Neural progenitor cell (in vitro differentiated cells): ENCODE data around the gene MMS19. TPM values are rescaled to one million over a fixed set of nuclear protein-coding genes. Genes with fewer than 3 reads are reported as not detected.

Experiments used
- DNase-seq: peaks from one replicate; pipeline ENCODE4 v3.0.0-alpha.2; 2016; ENCODE audit warnings: low spot score
- H2AFZ ChIP-seq: fragments of 200-600 bp; sonication (generic); replicated peaks from 2 replicates; pipeline ENCODE4 v1.6.1; 2016; ENCODE audit warnings: antibody characterized with exemption
- H3F3A ChIP-seq: fragments of 200-600 bp; sonication (generic); 2 replicates; pipeline ENCODE4 v1.6.1; 2016; ENCODE audit warnings: antibody characterized with exemption, low read depth
- H3K27ac ChIP-seq: fragments of 200-600 bp; sonication (generic); 2 replicates; pipeline ENCODE4 v1.5.1; 2016; ENCODE audit warnings: mild to moderate bottlenecking
- H3K27me3 ChIP-seq: fragments of 200-600 bp; sonication (generic); 2 replicates; pipeline ENCODE4 v1.6.1; 2016; ENCODE audit warnings: mild to moderate bottlenecking, moderate library complexity
- H3K36me3 ChIP-seq: fragments of 200-600 bp; sonication (generic); 2 replicates; pipeline ENCODE4 v1.5.1; 2016
- H3K4me1 ChIP-seq: fragments of 200-600 bp; sonication (generic); 2 replicates; pipeline ENCODE4 v1.6.1; 2016; ENCODE audit warnings: mixed run types
- H3K4me2 ChIP-seq: fragments of 200-600 bp; sonication (generic); 2 replicates; pipeline ENCODE4 v1.6.1; 2016
- H3K4me3 ChIP-seq: fragments of 200-600 bp; sonication (generic); 2 replicates; pipeline ENCODE4 v1.5.1; 2016
- H3K79me2 ChIP-seq: fragments of 200-600 bp; sonication (generic); 2 replicates; pipeline ENCODE4 v1.6.1; 2016; ENCODE audit warnings: low read depth
- H3K9ac ChIP-seq: fragments of 200-600 bp; sonication (generic); 2 replicates; pipeline ENCODE4 v1.6.1; 2016
- H3K9me3 ChIP-seq: fragments of 200-600 bp; sonication (generic); 2 replicates; pipeline ENCODE4 v1.5.1; 2016; ENCODE audit warnings: low read depth
- H4K20me1 ChIP-seq: fragments of 200-600 bp; sonication (generic); 2 replicates; pipeline ENCODE4 v1.6.1; 2016; ENCODE audit warnings: low read depth
- H3K27ac Mint-ChIP-seq: 3 replicates; pipeline ENCODE4 v1.8.0; 2021; ENCODE audit warnings: mixed read lengths
- H3K27me3 Mint-ChIP-seq: 2 replicates; pipeline ENCODE4 v1.8.0; 2022; ENCODE audit warnings: low read depth, mild to moderate bottlenecking, inconsistent platforms, moderate library complexity, mixed read lengths; ENCODE audit not compliant: insufficient read depth
- H3K36me3 Mint-ChIP-seq: 3 replicates; pipeline ENCODE4 v1.8.0; 2021; ENCODE audit warnings: mixed read lengths
- H3K4me1 Mint-ChIP-seq: 3 replicates; pipeline ENCODE4 v1.8.0; 2021; ENCODE audit warnings: mixed read lengths
- H3K4me3 Mint-ChIP-seq: 3 replicates; pipeline ENCODE4 v1.8.0; 2021; ENCODE audit warnings: mild to moderate bottlenecking, moderate library complexity, mixed read lengths
- H3K9me3 Mint-ChIP-seq: 3 replicates; pipeline ENCODE4 v1.8.0; 2020; ENCODE audit warnings: mixed read lengths
- CTCF ChIP-seq: fragments of 200-600 bp; sonication (generic); IDR thresholded peaks from 2 replicates; pipeline ENCODE4 v1.5.1; 2017; ENCODE audit warnings: antibody characterized with exemption, mild to moderate bottlenecking
- EZH2 ChIP-seq: fragments of 200-600 bp; sonication (generic); IDR thresholded peaks from 2 replicates; pipeline ENCODE4 v1.6.1; 2017; ENCODE audit warnings: antibody characterized with exemption, mild to moderate bottlenecking, moderate library complexity
- EZH2phosphoT487 ChIP-seq: fragments of 200-600 bp; sonication (generic); IDR thresholded peaks from 2 replicates; pipeline ENCODE4 v1.6.1; 2017; ENCODE audit warnings: antibody characterized with exemption
- total RNA-seq: library from RNA; depleted of rRNA; stranded (reverse); fragments of >200 nt; gene quantifications from 2 replicates; pipeline ENCODE4 v1.2.3, GENCODE V29; 2015; ENCODE audit warnings: low replicate concordance

MMS19 gene
- total RNA-seq, 1 donor from 2014 or later, result 127 TPM

- peaks cover 32% of the 10 kb centered on the region for H3K4me1 ChIP-seq
- Mint-ChIP-seq H3K27me3 (peaks cover 3% of the 10 kb centered on the region), H3K9me3 (no peaks in the 10 kb centered on the region), H3K27ac (no peak overlapping the region), H3K36me3 (peaks cover 3% of the 10 kb centered on the region), H3K4me1 (peaks cover 40% of the 10 kb centered on the region), H3K4me3 (peak overlapping the region; percentile 48)
- no peaks in the 10 kb centered on the region for H3K36me3 ChIP-seq
- H3K27me3 ChIP-seq, result peaks cover 9% of the 10 kb centered on the region
- H3K4me3 ChIP-seq, result no peak overlapping the region
- no peak overlapping the region for H3K9ac ChIP-seq
- no peaks in the 10 kb centered on the region for H3K9me3 ChIP-seq
- H2AFZ ChIP-seq, result no peak overlapping the region
- peak overlapping the region; percentile 65 for H3K4me2 ChIP-seq
- peak; percentile 13 for DNase-seq
- peak overlapping the region; percentile 31 for H3K27ac ChIP-seq
- peaks cover 35% of the 10 kb centered on the region for H3F3A ChIP-seq
- H3K79me2 ChIP-seq, result peaks cover 84% of the 10 kb centered on the region
- peaks cover 74% of the 10 kb centered on the region for H4K20me1 ChIP-seq
- TF ChIP-seq CTCF (no peak), EZH2 (no peak), EZH2phosphoT487 (no peak)
Measured at GRCh38 chr10:97494863-97495506, 3.2 kb downstream of the MMS19 start.

- Histone ChIP-seq H3K4me2 (no peak overlapping the region), H3K27ac (no peak overlapping the region), H3K79me2 (peaks cover 90% of the 10 kb centered on the region), H3F3A (peaks cover 35% of the 10 kb centered on the region), H2AFZ (no peak overlapping the region), H3K9me3 (no peaks in the 10 kb centered on the region), H4K20me1 (peaks cover 77% of the 10 kb centered on the region), H3K27me3 (peaks cover under 1% of the 10 kb centered on the region), H3K4me1 (peaks cover 27% of the 10 kb centered on the region), H3K36me3 (no peaks in the 10 kb centered on the region), H3K9ac (no peak overlapping the region), H3K4me3 (no peak overlapping the region)
- TF ChIP-seq EZH2phosphoT487 (no peak), EZH2 (no peak), CTCF (no peak)
- DNase-seq, result no peak
- peaks cover 37% of the 10 kb centered on the region for H3K4me1 Mint-ChIP-seq
- peaks cover 3% of the 10 kb centered on the region for H3K36me3 Mint-ChIP-seq
- no peaks in the 10 kb centered on the region for H3K27me3 Mint-ChIP-seq
- no peak overlapping the region for H3K27ac Mint-ChIP-seq
- H3K9me3 Mint-ChIP-seq, result no peaks in the 10 kb centered on the region
- H3K4me3 Mint-ChIP-seq, result no peak overlapping the region
Measured at GRCh38 chr10:97494151-97494550, 4.1 kb downstream of the MMS19 start.

- no peak for DNase-seq
- TF ChIP-seq CTCF, result no peak
- TF ChIP-seq EZH2phosphoT487, result no peak
- no peak for TF ChIP-seq EZH2
- Histone ChIP-seq H3K27ac (no peak overlapping the region), H3K27me3 (no peaks in the 10 kb centered on the region), H3F3A (peaks cover 16% of the 10 kb centered on the region), H3K36me3 (peaks cover 4% of the 10 kb centered on the region), H3K9me3 (no peaks in the 10 kb centered on the region), H3K9ac (no peak overlapping the region), H3K4me2 (no peak overlapping the region), H3K79me2 (peaks cover 100% of the 10 kb centered on the region), H4K20me1 (peaks cover 62% of the 10 kb centered on the region), H2AFZ (no peak overlapping the region), H3K4me3 (no peak overlapping the region), H3K4me1 (peaks cover 13% of the 10 kb centered on the region)
- H3K27me3 Mint-ChIP-seq, result no peaks in the 10 kb centered on the region
- H3K9me3 Mint-ChIP-seq, result no peaks in the 10 kb centered on the region
- peaks cover 7% of the 10 kb centered on the region for H3K36me3 Mint-ChIP-seq
- H3K4me3 Mint-ChIP-seq, result no peak overlapping the region
- H3K27ac Mint-ChIP-seq, result no peak overlapping the region
- H3K4me1 Mint-ChIP-seq, result peaks cover 19% of the 10 kb centered on the region
Measured at GRCh38 chr10:97490592-97490991, 7.6 kb downstream of the MMS19 start.
